GM18520 (cell line): ENCODE measurements around the gene ZNF438.
"Not testable (repeated sequence)": the region's sequence is repeated elsewhere in the genome, so short reads cannot be mapped to it uniquely, and the experiment has no call there.

ENCODE experiments used
- ATAC-seq: cut with Tn5 transposase; IDR thresholded peaks from one replicate; pipeline ENCODE4 v1.9.1; 2021; ENCODE audit not compliant: unreplicated experiment

ZNF438 gene

DNA sequence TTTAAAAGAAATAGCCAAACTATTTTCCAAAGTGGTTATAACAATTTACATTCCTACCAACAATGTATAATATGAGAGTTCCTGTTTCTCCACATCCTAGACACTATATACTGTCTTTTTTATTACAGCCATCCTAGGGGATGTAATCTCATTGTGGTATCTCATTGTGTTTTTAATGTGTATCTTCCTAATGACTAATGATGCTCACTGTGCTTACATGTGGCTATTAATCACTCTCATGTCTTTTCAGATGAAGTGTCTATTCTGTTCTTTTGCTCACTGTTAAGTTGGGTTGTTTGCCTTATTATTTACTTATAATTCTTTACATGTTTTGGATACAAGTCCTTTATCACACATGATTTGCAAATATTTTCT, 71.8 kb downstream of the ZNF438 start:
- no peak for ATAC-seq

GRCh38 chr10:30949218-30949617, 82.4 kb downstream of the ZNF438 start:
- ATAC-seq = not testable (repeated sequence)

- no peak for ATAC-seq
Measured at GRCh38 chr10:30944005-30944404, 87.7 kb downstream of the ZNF438 start.

DNA sequence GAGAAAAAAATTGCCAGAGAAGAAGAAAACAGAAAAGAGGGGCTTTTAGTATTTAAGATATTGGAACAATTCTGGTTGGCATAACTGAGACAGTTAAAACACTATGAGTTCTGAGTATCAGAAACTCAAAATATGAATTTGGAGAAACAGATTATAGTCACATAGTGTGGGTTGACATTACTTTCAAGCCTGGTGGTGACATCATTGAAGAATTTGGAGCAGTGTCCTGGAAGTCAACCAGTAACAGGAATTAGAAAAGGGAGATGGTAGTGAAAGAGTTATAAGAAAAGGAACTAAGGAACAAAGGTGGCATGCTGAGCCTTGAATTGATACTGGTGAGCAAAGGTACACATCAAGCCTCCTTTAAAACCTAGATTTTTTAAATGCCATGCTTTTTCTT, 88.2 kb downstream of the ZNF438 start:
- ATAC-seq = no peak

GRCh38 chr10:30940256-30940655, 91.4 kb downstream of the ZNF438 start:
- no peak for ATAC-seq

- no peak for ATAC-seq
Measured at GRCh38 chr10:30939643-30940251, 91.9 kb downstream of the ZNF438 start.

DNA sequence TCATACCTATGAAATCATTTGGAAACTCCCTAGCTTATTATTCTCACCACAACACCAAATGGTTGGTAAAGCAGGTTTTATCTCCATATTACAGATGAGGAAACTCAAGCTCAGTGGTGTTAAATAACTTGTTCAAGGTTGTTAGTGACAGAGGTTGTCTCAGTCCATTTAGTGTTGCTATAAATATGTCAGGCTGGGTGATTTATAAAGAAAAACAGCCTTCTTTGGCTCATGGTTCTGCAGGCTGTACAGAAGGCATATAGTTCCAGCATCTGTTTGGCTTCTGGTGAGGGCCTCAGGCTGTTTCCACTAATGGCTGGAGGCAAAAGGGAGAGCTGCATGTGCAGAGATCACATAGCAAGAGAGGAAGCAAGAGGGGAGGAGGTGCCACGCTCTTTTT, 96.6 kb downstream of the ZNF438 start:
- ATAC-seq = no peak

DNA sequence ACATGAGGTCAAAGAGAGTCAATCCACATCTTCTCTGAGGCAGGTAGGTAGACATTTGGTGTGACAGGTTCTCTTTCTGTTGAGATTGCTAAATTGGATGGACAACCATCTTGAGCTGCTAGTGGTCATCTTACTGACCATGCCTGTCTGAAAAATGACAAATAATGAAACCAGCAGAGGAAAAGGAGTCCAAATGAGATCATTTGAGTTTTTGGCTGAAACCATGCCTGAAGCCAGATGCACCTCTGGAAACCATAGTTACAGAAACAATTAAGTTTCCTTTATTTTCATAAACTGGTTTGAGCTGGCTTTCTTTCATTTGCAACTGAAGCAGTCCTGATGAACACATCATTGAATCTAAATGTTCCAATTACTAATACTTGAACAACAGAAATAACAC, 100.6 kb downstream of the ZNF438 start:
- no peak for ATAC-seq

DNA sequence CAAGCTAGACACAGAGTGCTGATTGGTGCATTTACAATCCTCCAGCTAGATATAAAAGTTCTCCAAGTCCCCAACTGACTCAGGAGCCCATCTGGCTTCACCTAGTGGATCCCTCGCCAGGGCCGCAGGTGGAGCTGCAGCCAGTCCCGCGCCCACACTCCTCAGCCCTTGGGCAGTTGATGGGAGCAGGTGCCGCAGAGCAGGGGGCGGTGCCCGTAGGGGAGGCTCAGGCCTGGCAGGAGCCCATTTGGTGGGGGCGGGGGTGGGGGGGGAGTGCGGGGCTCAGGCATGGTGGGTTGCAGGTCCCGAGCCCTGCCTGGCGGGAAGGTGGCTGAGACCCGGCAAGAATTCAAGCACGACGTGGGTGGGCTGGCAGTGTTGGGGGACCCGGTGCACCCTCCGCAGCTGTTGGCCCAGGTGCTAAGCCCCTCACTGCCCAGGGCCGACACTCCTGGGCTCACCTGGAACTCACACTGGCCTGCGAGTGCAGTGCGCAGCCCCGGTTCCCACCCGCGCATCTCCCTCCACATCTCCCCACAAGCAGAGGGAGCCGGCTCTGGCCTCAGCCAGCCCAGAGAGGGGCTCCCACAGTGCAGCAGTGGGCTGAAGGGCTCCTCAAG, 101.7 kb downstream of the ZNF438 start:
- ATAC-seq = no peak

GRCh38 chr10:30929311-30929729, 102.3 kb downstream of the ZNF438 start:
- ATAC-seq = not testable (repeated sequence)

DNA sequence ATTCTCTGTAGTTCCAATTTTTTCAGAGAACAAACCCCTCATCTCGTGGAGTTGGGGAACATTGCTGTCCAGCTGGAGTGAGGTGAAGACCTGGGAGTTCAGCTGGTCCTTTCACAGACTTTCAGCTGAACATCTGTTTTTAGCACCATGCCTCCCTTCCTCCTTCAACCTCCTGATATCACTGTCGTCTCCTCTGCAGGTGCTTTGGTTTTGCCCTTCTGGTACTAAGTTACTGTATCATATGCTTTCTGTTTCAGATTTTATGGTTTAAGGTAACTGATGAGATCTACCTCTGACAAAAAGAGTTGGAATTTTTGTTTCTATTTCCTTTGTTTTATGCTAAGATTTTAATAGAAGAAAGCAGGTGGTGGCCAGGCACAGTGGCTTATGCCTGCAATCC, 102.9 kb downstream of the ZNF438 start:
- ATAC-seq = no peak

DNA sequence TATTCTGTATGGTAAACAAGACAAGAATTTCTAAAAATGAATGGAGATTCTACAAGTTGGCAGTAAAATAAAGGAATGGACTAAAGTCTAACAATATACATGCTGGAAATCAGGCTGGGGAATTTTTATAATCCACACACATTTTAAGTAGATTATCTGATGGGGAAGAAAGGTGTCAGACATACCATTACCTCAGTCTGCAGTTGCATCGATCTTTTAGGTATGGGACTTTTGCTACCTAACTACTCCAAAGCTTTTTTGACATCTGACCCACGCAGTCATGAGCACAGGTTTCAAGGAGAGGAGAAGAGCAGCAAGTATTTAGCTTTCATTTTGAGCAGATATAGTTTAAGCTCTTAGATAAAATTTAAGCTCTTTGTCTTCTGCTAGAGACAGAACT, 113.0 kb downstream of the ZNF438 start:
- no peak for ATAC-seq

DNA sequence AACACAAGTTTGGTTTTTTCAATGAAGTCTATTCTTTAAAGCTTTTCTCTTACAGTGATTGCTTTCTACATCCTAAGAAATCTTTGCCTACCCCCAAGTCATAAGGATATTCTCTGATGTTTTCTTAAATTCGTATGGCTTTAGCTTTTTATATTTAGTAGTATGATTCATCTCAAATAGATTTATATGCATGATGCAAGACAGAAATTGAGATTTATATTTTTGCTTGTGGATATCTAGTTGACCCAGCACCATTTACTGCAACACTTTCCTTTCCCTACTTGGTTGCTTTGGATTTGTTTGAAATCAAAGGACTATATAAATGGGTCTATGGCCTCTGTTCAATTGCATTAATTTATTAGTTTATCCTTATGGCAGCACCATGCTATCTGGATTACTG, 113.9 kb downstream of the ZNF438 start:
- ATAC-seq = no peak

DNA sequence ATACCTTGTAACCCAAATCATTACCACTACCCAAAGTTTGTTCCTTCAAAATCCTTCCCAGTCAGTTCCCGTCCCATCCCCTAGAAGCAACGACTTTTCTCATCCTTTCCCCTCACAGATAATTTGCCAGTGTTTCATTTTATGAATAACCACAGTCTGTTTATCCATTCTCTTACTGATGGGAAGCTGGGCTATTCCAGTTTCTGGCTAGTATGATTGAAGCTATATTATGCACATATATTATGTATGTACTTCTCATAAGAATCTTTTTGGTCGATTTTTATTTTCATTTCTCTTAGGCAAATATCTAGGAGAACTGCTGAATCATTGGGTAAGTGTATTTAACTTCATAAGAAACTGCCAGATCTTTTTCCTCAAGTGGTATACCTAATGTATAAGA, 114.6 kb downstream of the ZNF438 start:
- no peak for ATAC-seq

- no peak for ATAC-seq
Measured at GRCh38 chr10:30915146-30915545, 116.5 kb downstream of the ZNF438 start.

- no peak for ATAC-seq
Measured at GRCh38 chr10:30911303-30911863, 120.3 kb downstream of the ZNF438 start.

- no peak for ATAC-seq
Measured at GRCh38 chr10:30903397-30904138, 128.1 kb downstream of the ZNF438 start.

GRCh38 chr10:30902621-30903396, 128.9 kb downstream of the ZNF438 start:
- no peak for ATAC-seq

DNA sequence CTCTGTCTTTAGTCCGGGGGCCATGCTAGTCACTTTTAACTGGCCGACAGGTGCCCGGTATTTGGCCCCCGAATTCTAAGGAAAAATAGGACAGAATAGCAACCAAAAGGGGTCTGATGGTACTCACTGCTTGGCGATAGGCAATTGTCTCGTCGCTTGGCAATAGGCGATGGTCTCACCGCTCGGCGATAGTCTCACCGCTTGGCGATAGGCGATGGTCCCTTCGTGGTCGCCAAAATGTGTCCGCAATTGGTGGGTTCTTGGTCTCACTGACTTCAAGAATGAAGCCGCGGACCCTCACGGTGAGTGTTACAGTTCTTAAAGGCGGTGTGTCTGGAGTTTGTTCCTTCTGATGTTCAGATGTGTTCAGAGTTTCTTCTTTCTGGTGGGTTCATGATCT, 130.2 kb downstream of the ZNF438 start:
- not testable (repeated sequence) for ATAC-seq

GRCh38 chr10:30898964-30899363, 132.7 kb downstream of the ZNF438 start:
- no peak for ATAC-seq

DNA sequence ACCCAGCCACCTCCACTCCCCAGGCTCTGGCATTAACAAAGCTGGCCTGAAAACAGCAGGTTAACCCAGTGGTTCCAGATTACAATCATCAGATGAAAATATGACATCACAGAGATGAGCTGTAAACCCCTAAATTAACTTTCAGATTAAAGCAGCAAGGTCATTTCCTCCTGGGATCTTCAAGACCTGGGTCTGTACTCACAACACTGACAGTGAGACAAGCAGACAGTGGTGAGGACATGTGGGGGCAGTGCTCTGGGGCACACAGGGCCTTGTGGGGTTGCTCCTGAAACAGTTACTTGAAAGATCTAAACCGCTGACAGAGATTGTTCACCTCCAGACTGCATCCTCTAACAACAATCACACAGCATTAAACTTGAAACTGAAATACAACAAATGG, 134.1 kb downstream of the ZNF438 start:
- ATAC-seq = no peak
